HUES48 (cell line): ENCODE measurements around the gene PHC2.

Experiments
- H3K27ac ChIP-seq: one replicate; pipeline ENCODE4 v1.7.0; 2013; ENCODE audit warnings: low read depth, low read length, inconsistent platforms
- H3K27me3 ChIP-seq: 2 replicates; pipeline ENCODE4 v1.6.1; 2013; ENCODE audit warnings: mild to moderate bottlenecking, low read length; ENCODE audit not compliant: control insufficient read depth, insufficient read depth
- H3K36me3 ChIP-seq: 2 replicates; pipeline ENCODE4 v1.6.1; 2013; ENCODE audit warnings: low read length; ENCODE audit not compliant: control insufficient read depth, insufficient read depth
- H3K4me1 ChIP-seq: 2 replicates; pipeline ENCODE4 v1.6.1; 2013; ENCODE audit warnings: mild to moderate bottlenecking, low read length; ENCODE audit not compliant: control insufficient read depth, insufficient read depth
- H3K4me3 ChIP-seq: 2 replicates; pipeline ENCODE4 v1.5.1; 2013; ENCODE audit warnings: mild to moderate bottlenecking, low read depth, low read length
- H3K9ac ChIP-seq: 2 replicates; pipeline ENCODE4 v1.6.1; 2013; ENCODE audit warnings: mild to moderate bottlenecking, low read depth, low read length, moderate library complexity
- H3K9me3 ChIP-seq: 2 replicates; pipeline ENCODE4 v1.6.1; 2013; ENCODE audit warnings: low read length; ENCODE audit not compliant: control insufficient read depth, insufficient read depth

The PHC2 gene

DNA sequence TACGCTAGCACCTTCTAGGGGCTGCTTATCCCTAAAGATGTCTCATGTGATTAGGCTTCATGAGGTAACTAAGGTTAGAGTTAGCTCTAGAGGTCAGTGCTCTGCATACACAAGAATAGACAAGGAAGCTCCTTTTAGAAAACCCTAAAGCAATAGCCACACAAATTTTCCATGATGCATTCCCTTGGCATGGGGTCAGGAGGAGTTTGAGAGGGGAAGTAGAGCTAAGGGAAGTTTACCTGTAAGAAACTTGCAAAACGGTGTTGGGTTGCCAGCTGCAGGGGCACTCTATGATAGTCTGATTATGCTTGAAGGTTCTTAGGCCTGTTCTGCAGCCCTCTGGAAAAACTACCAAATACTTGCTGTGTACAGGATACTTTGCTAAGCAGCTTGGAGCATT is 71.0 kb downstream of the PHC2 start:
- Histone ChIP-seq H3K36me3 (no peaks in the 10 kb centered on the region), H3K9ac (no peak overlapping the region), H3K9me3 (no peaks in the 10 kb centered on the region), H3K4me3 (no peak overlapping the region), H3K27ac (no peak overlapping the region), H3K4me1 (peaks cover 37% of the 10 kb centered on the region), H3K27me3 (peaks cover 45% of the 10 kb centered on the region)

DNA sequence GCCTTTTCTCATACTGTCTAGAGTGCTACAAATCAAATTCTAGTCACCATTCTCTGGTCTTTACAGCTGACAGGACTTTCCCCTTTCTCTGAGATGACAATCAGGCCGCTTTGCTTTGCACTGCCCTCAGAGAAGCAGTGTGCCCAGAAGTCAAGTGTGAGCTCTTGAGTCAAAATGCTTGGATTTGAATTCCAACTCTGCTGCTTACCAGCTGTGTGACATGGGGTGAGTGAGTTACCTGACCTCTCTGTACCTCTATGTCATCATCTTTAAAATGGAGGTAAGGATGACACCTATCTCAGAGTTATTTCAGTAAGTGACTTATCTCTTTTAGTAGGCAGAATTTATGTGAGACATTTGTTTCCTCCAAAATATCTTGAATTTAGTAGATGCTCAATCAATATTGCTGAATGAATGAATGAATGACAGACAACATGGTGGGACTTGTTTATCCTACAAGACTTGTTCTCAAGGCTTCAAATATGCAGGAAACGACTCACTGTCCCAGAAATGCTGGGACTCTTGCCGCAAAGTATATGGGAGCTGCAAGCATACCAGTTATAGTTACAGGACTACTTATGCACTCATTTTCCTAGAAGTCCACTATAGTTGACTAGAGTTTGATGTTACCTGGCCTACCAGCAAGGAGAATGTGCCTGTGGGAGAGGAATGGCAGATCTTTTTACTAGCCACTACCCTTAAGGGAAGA is 71.9 kb downstream of the PHC2 start:
- H3K9me3 ChIP-seq, result no peaks in the 10 kb centered on the region
- no peak overlapping the region for H3K27ac ChIP-seq

DNA sequence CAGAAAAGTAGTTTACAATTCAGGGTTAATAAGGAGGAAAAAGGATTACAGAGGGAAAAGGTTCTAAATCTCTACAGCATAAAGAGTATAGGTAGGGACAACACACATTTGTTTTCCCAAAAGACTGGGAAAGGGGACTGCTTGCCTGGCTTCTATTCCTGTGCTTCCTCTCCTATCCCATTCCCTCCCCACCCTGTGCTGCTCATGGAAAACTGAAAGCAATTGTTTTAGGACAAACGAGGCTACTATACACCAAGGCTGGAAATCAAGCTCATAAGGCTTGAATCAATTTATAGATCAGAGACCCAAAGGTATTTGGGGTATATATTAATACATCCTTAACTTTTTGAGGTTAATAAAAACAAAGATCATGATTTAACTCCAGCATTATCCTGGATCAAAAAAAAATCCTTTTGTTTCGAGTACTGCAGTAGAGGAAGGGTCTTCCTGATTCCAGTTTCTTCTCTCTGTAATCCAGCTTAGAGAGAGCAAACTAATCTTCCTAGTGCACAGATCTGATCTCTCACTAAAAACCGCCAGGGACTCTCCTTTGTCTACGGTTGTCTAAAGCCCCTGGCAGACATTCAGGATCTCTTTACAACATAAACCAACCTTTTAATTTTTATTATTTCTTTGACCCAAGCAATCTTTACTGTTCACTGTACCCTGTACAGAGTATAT is 72.6 kb downstream of the PHC2 start:
- no peak overlapping the region for H3K9ac ChIP-seq

More for the DNA sequence above, 71.9 kb downstream of the PHC2 start:
- H3K9ac ChIP-seq, result no peak overlapping the region
- H3K27me3 ChIP-seq, result peaks cover 55% of the 10 kb centered on the region
- H3K4me3 ChIP-seq, result no peak overlapping the region
- no peaks in the 10 kb centered on the region for H3K36me3 ChIP-seq
- H3K4me1 ChIP-seq, result peaks cover 27% of the 10 kb centered on the region

DNA sequence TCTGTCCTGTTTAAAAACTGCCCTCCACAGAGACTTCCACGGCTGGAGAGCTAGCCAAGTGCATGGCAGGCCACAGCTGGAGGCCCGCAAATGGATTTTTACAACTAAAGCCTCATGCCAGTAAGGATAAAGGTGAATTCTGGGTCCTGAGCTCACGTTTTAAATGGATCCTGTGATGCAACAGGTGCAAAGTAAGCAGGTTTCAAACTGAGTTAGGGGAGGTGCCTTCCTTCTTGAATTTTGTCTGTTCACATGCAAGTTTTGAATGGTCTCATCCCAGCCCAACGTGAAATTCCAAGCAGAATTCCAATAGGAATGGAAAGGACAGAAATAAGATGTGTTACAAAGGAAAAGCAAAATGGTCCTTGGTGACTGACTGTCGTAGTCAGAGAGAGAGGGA is 73.8 kb downstream of the PHC2 start:
- Histone ChIP-seq H3K4me3 (no peak overlapping the region), H3K27ac (no peak overlapping the region), H3K9ac (no peak overlapping the region), H3K27me3 (peaks cover 73% of the 10 kb centered on the region), H3K36me3 (no peaks in the 10 kb centered on the region), H3K9me3 (no peaks in the 10 kb centered on the region), H3K4me1 (peaks cover 10% of the 10 kb centered on the region; the same call in 1 of the 2 replicates)

More for the DNA sequence above, 72.6 kb downstream of the PHC2 start:
- Histone ChIP-seq H3K4me1 (peaks cover 22% of the 10 kb centered on the region), H3K9me3 (no peaks in the 10 kb centered on the region), H3K27ac (no peak overlapping the region), H3K36me3 (no peaks in the 10 kb centered on the region), H3K4me3 (no peak overlapping the region), H3K27me3 (peaks cover 62% of the 10 kb centered on the region)

DNA sequence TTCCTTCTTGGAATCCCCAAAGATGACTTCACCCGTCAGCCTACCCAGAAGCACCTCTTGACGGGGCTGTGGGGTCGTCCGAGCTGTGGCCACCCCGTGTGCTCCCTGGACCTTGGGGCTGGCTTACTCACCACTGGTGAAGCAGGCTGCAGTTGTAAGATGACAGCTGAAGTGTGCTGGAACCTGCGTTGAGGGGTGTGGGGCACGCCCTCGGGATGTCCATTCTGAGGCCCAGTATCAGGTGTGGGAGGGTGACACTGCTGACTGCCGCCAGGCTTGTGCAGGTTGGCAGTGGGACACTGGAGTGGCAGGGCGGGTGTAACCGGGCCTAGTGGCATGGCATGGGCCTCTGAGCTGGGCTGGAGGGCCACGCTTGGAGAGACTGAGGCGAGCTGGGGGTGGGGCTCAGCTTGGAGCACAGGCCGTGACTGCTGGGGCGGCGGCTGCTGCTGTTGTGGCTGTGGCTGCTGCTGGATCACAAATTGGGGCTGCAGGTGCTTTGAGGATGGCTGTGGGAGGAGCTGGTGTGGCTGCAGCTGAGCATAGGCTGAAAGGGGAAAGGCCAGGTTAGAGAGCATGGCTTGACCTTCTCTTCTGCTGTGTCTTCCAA is 76.1 kb downstream of the PHC2 start:
- H3K9ac ChIP-seq, result no peak overlapping the region
- H3K9me3 ChIP-seq, result no peaks in the 10 kb centered on the region
- peaks cover 85% of the 10 kb centered on the region for H3K27me3 ChIP-seq
- H3K4me3 ChIP-seq, result no peak overlapping the region
- H3K27ac ChIP-seq, result no peak overlapping the region
- H3K36me3 ChIP-seq, result no peaks in the 10 kb centered on the region
- H3K4me1 ChIP-seq, result peaks cover 9% of the 10 kb centered on the region; the same call in 1 of the 2 replicates

DNA sequence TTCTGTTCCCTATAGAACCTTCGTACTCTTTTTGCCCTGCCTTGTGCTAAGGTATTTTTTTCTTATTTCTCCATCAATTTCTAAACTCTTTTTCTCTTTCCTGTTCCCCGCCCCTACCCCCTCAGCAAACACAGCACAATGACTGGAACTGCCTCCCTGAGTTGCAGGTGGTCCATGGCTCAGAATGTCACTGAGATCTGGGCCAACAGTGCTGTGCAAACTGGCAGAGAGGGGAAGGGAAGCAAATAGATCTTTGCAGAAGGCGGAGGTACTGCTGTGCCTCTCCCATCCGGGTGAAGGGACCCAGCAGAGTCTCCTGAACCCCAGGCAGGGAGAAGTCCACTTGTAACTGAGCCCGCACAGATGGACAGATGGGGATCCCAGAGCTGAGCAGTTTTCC is 77.4 kb downstream of the PHC2 start:
- no peak overlapping the region for H3K4me3 ChIP-seq
- no peaks in the 10 kb centered on the region for H3K9me3 ChIP-seq
- H3K4me1 ChIP-seq, result peaks cover 14% of the 10 kb centered on the region
- no peak overlapping the region for H3K27ac ChIP-seq
- no peaks in the 10 kb centered on the region for H3K36me3 ChIP-seq
- no peak overlapping the region for H3K9ac ChIP-seq
- H3K27me3 ChIP-seq, result peaks cover 82% of the 10 kb centered on the region

DNA sequence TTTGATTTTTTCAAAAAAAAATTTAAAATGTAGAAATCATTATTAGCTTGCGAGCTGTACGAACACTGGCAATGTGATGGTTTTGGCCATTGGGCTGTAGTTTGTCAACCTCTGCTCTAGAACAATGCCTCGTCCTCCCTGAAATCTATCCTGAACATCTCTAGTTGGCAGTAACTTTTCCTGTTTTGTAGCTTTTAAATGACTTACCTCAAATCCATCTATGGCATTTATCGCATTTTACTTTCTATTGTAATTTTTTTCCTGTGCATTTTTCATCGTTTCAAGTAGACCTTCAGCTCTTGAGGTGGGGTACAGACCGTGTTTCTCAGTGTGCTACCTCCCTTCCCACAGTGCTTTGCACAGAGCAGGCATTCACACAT is 79.6 kb downstream of the PHC2 start:
- Histone ChIP-seq H3K9ac (no peak overlapping the region), H3K36me3 (no peaks in the 10 kb centered on the region), H3K4me1 (peaks cover 35% of the 10 kb centered on the region), H3K27me3 (peaks cover 90% of the 10 kb centered on the region), H3K4me3 (no peak overlapping the region), H3K27ac (no peak overlapping the region), H3K9me3 (no peaks in the 10 kb centered on the region)

DNA sequence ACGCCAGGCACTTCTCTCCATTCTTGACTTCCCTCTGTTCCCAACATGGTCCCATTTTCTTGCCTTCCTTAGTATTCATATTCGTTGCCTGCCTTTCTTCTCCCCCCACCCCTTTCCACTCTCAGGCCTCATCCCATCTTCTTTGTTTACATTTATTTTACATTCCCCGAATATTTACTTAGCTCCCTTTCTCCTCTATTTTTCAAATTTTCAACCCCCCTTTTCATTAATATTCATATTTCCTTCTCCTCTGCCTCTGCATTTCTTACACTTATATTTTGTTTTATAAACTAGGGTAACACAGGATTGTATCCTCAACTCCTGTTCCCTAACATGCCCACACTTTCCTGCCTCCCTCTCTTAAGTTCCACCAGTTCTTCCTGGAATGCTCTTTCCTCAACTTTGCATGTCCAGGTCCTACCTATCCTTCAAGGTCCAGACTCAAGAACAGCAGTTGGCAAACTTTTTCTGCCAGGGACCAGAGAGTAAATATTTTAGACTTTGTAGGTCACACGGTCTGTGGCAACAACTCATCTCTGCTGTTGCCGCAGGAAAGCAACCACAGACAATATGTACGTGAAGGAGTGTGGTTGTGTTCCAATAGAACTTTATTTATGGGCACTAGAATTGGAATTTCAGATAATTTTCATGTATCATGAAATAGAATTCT is 80.1 kb downstream of the PHC2 start:
- no peak overlapping the region for H3K27ac ChIP-seq

DNA sequence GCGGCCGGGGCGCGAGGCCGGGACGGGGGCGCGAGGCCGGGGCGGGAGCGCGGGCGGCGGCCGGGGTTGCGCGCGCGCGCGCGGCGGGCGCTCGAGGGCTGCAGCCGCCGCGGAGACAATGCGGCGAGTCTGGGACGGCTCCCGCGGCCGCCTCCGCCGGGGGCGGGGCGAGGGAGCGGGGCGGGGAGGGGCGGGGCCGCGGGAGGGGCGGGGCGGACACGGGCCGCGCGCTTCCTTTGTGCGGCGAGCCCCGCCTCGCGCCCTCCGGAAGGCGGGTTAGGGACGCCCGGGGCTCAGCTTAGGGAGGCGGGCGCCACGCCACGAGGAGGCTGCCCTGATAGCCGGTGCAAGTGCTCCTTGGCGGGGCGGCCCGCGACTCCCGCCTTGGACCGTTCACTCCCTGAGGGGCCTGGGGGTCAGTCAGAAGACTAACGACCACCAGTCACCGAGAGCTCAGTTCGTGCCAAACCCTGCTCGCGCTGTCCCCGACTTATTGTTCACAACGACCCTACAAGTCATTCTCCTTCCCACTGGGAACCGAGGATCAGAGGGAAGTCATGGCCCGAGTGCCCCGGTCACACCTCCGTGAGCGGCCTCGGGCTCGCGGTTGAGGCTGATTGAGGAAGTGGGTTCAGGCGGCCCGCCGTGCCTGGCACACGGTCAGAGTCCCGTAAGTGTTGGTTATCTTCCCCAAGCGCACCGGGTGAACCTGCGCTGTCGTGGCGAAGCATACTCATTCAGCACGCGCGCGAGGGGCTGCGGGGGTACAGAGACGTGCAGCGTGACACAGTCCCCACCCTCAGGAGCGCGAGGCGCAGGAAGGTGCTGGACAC is 80.9 kb downstream of the PHC2 start:
- Histone ChIP-seq H3K9me3 (no peaks in the 10 kb centered on the region), H3K27ac (no peak overlapping the region), H3K4me3 (peak overlapping the region; percentile 69), H3K27me3 (peaks cover 96% of the 10 kb centered on the region), H3K36me3 (no peaks in the 10 kb centered on the region), H3K4me1 (peaks cover 42% of the 10 kb centered on the region), H3K9ac (peak overlapping the region; percentile 18; the same call in 1 of the 2 replicates)

More for the DNA sequence above, 80.1 kb downstream of the PHC2 start:
- H3K4me3 ChIP-seq, result peak overlapping the region; percentile 69
- H3K9ac ChIP-seq, result no peak overlapping the region
- no peaks in the 10 kb centered on the region for H3K9me3 ChIP-seq
- peaks cover 39% of the 10 kb centered on the region for H3K4me1 ChIP-seq
- H3K27me3 ChIP-seq, result peaks cover 95% of the 10 kb centered on the region
- no peaks in the 10 kb centered on the region for H3K36me3 ChIP-seq

DNA sequence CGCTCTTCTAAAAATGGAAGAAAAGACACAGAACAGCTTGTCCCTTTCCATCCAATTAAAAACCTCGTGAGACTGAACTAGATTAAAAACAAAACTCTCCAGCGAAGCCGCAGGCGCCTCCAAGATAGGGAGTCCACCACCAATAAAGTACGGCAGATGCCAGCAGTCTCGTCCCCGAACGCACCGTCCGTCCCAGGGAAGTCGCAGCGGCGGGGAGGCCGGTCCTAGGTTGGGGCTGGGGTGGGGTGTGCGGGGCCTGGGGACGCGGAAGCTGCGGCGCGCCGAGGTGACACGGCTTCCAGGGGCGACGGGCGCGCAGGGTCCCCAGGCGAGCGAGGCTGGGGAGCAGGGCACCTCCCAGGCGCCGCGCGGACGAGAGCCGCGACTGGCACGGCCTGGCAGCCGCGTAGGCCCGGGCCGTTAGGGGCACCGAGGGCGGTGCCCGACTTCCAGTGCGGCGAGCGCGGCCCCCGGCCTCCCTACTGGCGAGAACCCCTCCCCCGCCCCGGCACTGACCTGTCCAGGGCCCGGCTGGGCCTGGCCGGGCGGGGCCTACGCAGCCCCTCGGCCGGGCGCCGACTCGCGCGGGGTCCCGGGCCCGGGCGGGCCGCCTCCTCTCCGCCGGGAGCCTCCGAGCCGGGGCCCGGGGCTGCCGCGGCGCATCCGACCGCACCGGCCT is 81.7 kb downstream of the PHC2 start:
- Histone ChIP-seq H3K4me1 (peaks cover 42% of the 10 kb centered on the region), H3K4me3 (peak overlapping the region; percentile 66), H3K27ac (peak overlapping the region; percentile 34)

More for the DNA sequence above, 81.7 kb downstream of the PHC2 start:
- Histone ChIP-seq H3K9ac (peak overlapping the region; percentile 19; the same call in 1 of the 2 replicates), H3K36me3 (no peaks in the 10 kb centered on the region), H3K9me3 (no peaks in the 10 kb centered on the region), H3K27me3 (peaks cover 94% of the 10 kb centered on the region)
